Measurements from ENCODE around the gene ESYT1.

The ESYT1 gene

DNA sequence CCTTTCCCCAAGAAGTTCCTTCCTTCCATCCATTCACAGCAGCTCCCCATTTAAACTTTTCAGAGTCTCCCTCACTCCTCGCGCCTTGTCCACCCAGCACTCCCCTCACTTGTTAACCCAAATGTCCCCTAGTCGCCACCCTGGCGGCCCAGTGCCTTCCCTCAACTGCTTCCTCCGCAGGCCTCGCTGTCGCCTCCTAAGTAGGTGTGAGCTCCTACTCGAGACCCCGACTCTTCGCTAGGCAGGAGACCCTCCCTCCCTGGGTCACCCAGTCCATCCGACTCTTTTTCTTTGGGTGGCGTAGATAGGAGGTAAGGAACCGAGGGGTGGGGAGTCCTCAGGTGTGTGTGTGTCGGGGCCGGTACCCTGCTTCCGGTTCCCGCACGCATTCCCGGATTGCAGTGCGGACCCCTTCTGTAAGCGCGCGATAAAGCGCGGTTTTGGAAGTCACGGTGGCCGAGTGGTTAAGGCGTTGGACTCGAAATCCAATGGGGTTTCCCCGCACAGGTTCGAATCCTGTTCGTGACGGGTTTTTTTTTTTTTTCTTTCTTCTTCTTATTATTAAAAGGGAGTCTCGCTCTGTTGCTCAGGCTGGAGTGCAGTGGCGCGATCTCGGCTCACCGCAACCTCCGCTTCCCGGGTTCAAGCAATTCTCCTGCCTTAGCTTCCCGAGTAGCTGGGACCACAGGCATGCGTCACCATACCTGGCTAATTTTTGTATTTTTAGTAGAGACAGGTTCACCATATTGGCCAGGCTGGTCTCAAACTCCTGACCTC lies 62.0 kb downstream of the ESYT1 start:
- DNase-seq, result peak; percentile 86

DNA sequence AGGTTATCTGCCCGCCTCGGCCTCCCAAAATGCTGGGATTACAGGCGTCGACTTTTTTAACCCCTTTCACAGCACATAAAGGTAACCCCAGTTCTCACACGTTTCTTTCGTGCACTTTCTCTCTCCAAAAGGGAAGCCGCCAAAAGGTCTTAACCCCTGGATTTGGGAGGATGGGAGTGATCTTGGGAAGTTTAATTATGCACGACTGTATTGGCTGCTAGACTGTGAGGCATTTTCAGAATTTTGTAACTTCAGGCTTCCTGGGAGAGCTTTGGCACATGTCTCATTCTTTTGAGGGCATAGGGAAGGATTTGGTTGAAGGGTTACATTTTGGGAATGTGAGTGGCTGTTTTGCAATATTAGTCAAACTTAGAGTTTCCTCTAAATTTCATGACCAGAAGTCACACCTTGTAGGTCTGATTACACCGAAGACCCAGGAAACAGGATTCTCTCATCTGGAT lies 62.7 kb downstream of the ESYT1 start:
- no peak for DNase-seq

DNA sequence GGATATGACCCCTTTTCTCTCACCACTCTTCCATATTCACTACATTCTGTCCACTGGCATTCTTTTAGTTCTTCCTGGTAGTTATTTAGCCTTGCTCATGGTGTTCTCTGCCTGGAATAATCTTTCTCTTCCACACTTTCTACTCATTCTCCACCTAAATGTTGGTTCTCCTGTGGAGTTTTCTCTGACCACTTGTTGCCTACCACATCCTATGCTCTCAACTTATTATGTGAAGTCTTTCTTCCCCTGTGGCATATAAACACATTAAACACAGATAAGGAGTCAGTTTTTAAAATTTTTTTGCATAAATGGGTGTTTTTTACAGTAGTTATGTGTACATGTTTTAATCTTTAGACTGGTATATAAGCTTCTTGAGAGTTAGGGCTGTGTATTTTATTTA lies 64.5 kb downstream of the ESYT1 start:
- DNase-seq, result no peak

DNA sequence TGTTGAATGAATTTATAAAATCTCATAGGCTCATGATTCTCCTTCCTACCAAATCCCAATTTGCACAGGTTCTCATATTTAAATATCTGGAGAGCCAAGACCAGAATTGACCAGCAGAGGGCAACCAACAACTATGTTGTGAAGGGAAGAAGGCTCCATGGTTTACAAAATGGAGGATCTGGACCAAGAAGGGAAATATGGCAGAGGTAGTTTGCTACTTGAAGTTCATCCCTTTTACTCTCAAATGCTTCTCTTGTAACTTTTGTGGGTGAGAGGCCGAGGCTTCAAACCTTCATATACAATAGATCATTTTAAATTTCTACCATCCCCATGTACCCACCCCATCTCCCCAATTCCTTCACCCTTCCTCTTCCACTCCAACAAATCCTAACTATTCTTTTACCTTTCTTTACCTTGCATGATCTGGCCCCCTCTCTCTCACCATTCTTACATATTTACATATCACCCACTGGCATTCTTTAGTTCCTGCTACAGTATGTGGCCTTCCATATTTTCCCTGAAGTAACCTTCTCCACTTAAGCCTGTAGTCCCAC lies 65.0 kb downstream of the ESYT1 start:
- peak; percentile 87 for DNase-seq
